Measurements from ENCODE around the gene RAB11FIP2. TPM values are rescaled to one million over a fixed set of nuclear protein-coding genes. Genes with fewer than 3 reads are reported as not detected.
"Not testable (repeated sequence)": the region's sequence is repeated elsewhere in the genome, so short reads cannot be mapped to it uniquely, and the experiment has no call there.

Gene RAB11FIP2
- 11.4 TPM for polyA plus RNA-seq (2012; ENCODE audit: insufficient read depth, insufficient read length)

DNA sequence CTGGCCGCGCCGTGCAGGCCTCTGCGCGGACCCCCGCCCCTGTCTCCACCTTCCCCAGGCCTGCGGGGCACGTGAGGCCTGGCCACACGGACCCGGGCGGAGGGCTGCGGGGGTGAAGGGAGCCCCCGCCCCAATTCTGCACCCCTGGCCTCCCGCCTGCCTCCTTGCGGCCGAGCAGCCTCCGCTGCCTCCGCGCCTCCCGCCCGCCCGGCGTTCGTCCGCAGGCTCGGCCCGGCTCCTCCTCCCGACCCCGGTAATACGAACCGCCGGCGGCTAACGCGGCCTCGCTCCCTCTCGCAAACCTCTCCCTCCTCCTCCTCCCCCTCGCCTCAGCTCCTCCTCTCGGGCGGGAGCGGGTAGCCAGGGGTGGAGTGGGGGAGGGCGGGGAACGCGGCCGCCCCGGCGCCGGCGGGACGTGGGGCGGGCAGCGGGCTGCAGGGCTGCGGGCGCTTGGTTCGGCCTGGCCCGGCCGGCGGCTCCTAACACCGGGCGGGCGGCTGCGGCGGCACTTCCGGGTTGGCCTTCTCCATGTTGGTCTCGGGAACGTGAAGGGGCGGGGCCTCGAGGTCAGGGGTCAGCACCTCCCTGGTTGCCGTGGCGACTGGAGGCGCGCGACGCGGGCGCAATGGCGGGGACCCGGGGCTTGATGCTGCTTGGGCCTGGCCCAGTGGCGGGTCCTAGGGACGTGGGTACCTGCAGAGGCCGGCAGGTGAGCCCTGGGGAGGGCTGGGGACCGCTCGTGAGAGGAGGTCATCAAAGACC lies at the start of gene RAB11FIP2:
RAB11FIP2 (minus strand) TSS at position 547 of the 762 bp plus-strand sequence. CDS start 778 bp downstream, outside the sequence.
- DNase-seq (ENCODE audit: low read depth, low spot score) = peak; percentile 77
- H3K4me3 ChIP-seq (ENCODE audit: low read length) = peak within 1 kb of the TSS; percentile 69

GRCh38 chr10:118096022-118096421 lies 49.3 kb upstream of the RAB11FIP2 start:
- H3K4me3 ChIP-seq (ENCODE audit: low read length) = no peak overlapping the region
- DNase-seq (ENCODE audit: low read depth, low spot score) = no peak

DNA sequence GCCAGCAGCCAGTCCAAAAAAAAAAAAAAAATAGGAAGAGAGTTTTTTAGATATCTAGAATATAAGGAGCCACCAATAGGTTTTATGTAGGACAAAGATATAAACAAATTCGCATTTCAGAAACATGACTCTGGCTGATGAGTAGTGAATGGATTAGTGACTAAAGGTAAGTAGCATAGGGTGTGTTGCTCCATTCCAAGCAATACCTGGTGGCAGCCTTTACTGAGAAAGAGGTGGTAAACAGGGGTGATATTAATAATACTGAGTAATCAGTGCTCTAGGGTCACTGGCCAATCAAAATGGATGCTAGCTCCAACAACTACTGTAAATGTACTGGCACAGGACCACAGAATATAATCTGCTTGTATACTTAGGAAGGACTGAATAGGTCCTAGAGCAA lies 45.5 kb upstream of the RAB11FIP2 start:
- H3K4me3 ChIP-seq (ENCODE audit: low read length) = no peak overlapping the region
- no peak for DNase-seq (ENCODE audit: low read depth, low spot score)

DNA sequence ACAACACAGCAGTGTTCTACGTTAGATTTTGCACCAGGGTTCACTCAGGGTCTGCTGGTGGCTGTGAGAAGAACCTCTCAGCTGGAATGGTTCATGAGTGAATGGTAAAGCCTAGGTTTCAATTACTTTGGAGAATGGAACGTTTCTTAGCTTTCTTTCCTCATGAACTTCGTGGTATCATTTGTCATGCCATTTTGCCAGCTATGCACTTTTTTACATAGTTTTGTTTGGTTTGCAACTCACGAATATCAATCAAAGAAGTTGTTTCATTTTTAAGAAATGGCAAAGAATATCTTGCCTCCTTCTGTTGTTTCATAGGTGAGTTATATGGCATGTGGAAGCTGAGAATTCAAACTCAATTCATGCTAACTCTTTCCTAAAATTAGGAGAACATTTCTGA lies 34.1 kb upstream of the RAB11FIP2 start:
- DNase-seq (ENCODE audit: low read depth, low spot score) = no peak
- H3K4me3 ChIP-seq (ENCODE audit: low read length) = no peak overlapping the region

GRCh38 chr10:118076705-118077104 lies 30.0 kb upstream of the RAB11FIP2 start:
- DNase-seq (ENCODE audit: low read depth, low spot score) = no peak
- H3K4me3 ChIP-seq (ENCODE audit: low read length) = no peak overlapping the region

DNA sequence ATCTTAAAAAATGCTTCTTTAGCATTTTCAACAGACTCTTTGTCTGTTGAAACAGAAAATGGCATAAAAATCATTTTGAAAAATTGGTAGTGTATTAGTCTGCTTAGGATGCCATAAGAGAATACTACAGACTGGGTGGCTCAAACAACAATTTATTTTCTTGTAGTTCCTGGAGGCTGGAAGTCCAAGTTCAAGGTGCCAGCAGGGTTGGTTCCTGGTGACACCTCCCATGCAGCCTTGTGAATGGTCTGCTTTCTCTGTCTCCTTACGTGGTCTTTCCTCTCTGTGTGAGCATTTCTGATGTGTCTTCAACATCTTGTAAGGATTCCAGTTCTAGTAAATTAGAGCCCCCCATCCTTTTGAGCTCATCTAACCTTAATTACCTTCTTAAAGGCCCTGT lies 26.1 kb upstream of the RAB11FIP2 start:
- no peak overlapping the region for H3K4me3 ChIP-seq (ENCODE audit: low read length)
- no peak for DNase-seq (ENCODE audit: low read depth, low spot score)

DNA sequence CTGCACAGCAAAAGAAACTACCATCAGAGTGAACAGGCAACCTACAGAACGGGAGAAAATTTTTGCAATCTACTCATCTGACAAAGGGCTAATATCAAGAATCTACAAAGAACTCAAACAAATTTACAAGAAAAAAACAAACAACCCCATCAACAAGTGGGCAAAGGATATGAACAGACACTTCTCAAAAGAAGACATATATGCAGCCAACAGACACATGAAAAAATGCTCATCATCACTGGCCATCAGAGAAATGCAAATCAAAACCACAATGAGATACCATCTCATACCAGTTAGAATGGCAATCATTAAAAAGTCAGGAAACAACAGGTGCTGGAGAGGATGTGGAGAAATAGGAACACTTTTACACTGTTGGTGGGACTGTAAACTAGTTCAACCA lies 20.6 kb upstream of the RAB11FIP2 start:
- H3K4me3 ChIP-seq (ENCODE audit: low read length); DNase-seq (ENCODE audit: low read depth, low spot score): not testable (repeated sequence)

- H3K4me3 ChIP-seq (ENCODE audit: low read length) = no peak overlapping the region
- no peak for DNase-seq (ENCODE audit: low read depth, low spot score)
Observed at GRCh38 chr10:118062798-118063238, 16.1 kb upstream of the RAB11FIP2 start.

DNA sequence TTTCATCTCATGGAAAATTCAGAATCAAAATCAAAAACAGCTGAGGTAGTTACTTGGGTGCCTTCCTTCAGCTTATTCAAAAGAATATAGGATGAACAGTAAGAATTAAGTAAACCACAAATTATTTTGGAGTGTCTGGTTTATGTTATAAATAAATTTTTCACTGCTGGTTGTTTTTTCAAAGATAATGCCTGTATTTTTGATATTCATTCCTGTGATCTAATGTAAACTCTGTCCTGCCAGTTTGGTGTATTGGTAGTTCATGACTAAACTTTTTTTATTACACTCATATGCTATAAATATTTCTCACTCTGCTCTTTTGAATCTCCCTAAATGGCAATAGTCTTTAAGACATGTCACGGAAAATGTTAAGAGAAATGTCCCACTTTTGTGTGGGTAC lies 11.6 kb upstream of the RAB11FIP2 start:
- no peak overlapping the region for H3K4me3 ChIP-seq (ENCODE audit: low read length)
- DNase-seq (ENCODE audit: low read depth, low spot score) = no peak

GRCh38 chr10:118057361-118057760 lies 10.6 kb upstream of the RAB11FIP2 start:
- no peak overlapping the region for H3K4me3 ChIP-seq (ENCODE audit: low read length)
- no peak for DNase-seq (ENCODE audit: low read depth, low spot score)

- H3K4me3 ChIP-seq (ENCODE audit: low read length) = no peak overlapping the region
- DNase-seq (ENCODE audit: low read depth, low spot score) = no peak
Observed at GRCh38 chr10:118054383-118054782, 7.6 kb upstream of the RAB11FIP2 start.

- no peak overlapping the region for H3K4me3 ChIP-seq (ENCODE audit: low read length)
- DNase-seq (ENCODE audit: low read depth, low spot score) = no peak
Observed at GRCh38 chr10:118052816-118053215, 6.1 kb upstream of the RAB11FIP2 start.

- DNase-seq (ENCODE audit: low read depth, low spot score) = no peak
- no peak overlapping the region for H3K4me3 ChIP-seq (ENCODE audit: low read length)
Observed at GRCh38 chr10:118047880-118048279, 1.1 kb upstream of the RAB11FIP2 start.

DNA sequence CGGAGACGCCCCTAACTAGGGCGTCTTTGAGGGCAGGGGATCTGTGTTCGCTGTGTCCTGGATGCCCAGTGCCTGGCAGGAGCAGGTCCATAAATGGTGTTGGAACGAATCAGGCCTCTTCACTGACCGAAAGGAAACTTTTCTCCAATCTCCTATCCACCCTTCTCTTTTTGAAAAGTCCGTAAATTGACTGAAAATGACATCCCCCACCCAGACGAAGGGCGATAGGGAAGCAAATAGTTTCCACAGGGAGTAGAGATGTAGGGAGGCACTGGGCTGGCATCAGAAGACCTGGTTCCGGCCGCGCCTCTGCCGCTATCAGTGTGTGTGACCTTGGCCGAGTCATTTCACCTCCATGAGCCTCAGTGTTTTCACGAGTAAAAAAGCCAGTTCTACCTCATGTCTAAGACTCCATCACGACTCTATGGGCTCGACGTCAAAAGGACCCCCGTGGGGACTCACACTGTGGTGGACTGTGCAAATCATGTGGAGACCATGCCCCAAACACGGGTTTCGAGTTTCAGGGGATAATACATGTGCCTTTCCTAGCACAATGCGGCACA lies 497 bp upstream of the RAB11FIP2 start:
- peak overlapping the region; percentile 69 for H3K4me3 ChIP-seq (ENCODE audit: low read length)
- no peak for DNase-seq (ENCODE audit: low read depth, low spot score)

DNA sequence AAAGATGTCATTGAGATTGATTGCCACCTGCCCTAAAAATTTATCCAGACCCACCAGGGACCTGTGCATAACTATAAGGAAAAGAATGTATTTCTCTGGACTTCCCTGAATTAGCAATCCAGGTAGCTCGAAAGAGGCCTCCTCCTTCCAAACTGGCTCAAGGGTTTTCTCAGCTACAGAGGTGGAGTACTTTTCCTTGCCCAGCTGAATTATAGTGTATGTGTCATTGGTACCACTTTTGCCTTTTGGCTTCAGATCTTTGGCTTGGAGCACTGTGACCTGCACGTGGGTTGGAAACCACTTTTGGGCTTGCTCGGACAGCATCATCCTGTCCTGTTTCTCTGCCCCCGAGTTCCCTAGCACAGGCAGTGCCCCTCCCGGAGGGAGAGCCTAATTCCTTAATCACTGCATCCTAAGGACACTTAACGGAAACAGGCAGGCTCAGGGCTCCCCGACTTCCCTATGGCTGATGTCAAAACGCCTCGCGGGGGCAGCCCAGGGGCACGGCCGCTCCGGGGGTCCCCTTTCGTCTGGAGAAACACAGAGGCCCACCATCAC lies 825 bp downstream of the RAB11FIP2 start:
- no peak for DNase-seq (ENCODE audit: low read depth, low spot score)
- H3K4me3 ChIP-seq (ENCODE audit: low read length) = peak overlapping the region; percentile 69

DNA sequence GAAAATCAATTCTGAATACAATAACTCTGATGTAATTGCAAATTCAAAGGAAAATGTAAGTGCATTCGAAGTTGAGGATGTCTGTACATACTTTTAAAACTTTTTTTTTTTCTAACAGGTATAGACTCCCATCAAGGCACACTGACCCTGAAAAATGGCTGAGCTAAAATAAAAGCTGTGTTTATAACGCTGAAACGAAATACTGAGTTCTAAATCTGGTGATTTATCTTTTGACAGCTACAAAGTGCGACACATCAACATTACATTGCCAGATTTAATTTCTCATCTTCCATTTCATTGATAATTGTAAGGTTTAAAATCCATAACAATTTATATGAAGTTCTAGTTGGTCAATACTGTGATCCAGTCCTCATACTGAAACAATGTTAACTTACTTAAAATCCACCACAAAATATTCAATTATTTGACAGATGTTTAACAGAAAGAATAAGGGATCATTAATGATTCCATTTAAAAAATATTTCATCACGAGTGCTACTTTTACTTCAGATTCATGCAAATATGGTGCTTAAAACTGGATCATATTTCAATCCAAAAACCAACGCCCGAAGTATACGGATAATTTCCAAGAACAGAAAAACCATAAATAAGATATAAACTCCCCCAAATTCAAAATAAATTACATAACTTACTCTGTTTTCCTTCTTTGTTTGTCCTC lies 1.4 kb downstream of the RAB11FIP2 start:
- H3K4me3 ChIP-seq (ENCODE audit: low read length) = peak overlapping the region; percentile 69
- no peak for DNase-seq (ENCODE audit: low read depth, low spot score)

DNA sequence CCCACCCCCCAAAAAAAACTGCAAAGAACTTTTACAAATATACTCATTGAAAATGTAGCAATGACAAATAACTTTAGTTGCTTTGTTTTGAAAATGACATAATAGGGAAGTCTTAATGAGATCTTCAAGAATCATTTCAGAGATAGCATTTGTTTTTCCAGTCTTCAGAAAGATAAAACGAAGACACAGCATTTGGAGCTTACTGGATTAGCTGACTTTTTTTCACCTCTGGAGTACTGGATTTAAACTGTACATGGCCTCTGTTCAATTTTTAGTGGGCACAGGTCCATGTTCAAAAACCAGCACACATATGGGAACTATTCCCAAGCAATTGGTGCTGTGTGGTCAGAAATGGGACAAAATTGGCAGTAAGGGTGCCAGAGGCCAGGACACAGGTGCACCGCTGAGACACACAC lies 3.9 kb downstream of the RAB11FIP2 start:
- H3K4me3 ChIP-seq (ENCODE audit: low read length) = no peak overlapping the region
- no peak for DNase-seq (ENCODE audit: low read depth, low spot score)

GRCh38 chr10:118042336-118042735 lies 4.4 kb downstream of the RAB11FIP2 start:
- H3K4me3 ChIP-seq (ENCODE audit: low read length) = no peak overlapping the region
- DNase-seq (ENCODE audit: low read depth, low spot score) = no peak

GRCh38 chr10:118041316-118041715 lies 5.4 kb downstream of the RAB11FIP2 start:
- no peak for DNase-seq (ENCODE audit: low read depth, low spot score)

More at GRCh38 chr10:118041316-118041715, 5.4 kb downstream of the RAB11FIP2 start:
- H3K4me3 ChIP-seq (ENCODE audit: low read length) = no peak overlapping the region
